ENCODE results near the gene ABCC6. TPM values are rescaled to one million over a fixed set of nuclear protein-coding genes. Genes with fewer than 3 reads are reported as not detected.

ABCC6 gene
- polyA plus RNA-seq, 1 of the 3 experiments (the other 2 are of a cell fraction): 0.71 TPM

DNA sequence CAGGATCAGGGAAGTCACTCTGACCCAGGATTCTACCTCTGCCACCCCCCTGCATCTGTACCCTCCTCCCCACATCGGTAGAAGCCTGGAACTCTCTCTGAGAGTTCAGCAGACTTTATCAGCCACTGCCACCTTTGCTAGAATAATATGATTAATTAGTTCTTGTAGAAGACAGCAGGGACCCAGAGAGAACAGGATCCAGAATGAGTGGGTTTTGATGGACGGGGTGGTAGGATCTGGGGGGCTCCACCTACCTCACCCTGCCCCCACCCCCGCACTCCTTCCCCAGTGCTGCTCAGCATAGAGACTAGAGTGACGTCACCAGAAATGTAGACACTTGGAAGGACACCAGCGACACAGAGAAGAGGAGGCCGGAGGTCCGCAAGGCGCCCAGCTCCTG, 33.5 kb downstream of the ABCC6 start:
- CTCF ChIA-PET: no interaction called here
- no peak overlapping the region for H3K4me2 ChIP-seq

More for the DNA sequence above, 33.5 kb downstream of the ABCC6 start:
- H4K20me1 ChIP-seq (ENCODE audit: insufficient read depth): no peaks in the 10 kb centered on the region
- H3K27me3 ChIP-seq (ENCODE audit: insufficient read depth): no peaks in the 10 kb centered on the region; the same call in 1 of the 2 replicates
- TF ChIP-seq TCF12 (IDR thresholded peaks at IDR 0.05) (no peak), NRF1 (IDR thresholded peaks at IDR 0.05; ENCODE audit: low read depth, low read length) (no peak), SMC3 (IDR thresholded peaks at IDR 0.05; ENCODE audit: low read depth, low read length) (no peak), EZH2phosphoT487 (IDR thresholded peaks at IDR 0.05; ENCODE audit: borderline replicate concordance, low read depth) (no peak), MXI1 (IDR thresholded peaks at IDR 0.05; ENCODE audit: low read depth, low read length) (no peak), RXRA (IDR thresholded peaks at IDR 0.05; ENCODE audit: borderline replicate concordance, low read depth) (no peak), YY1 (IDR thresholded peaks at IDR 0.05; ENCODE audit: low read depth) (no peak), PBX3 (IDR thresholded peaks at IDR 0.05) (no peak), GABPA (IDR thresholded peaks at IDR 0.05; ENCODE audit: low read depth) (no peak), CHD2 (IDR thresholded peaks at IDR 0.05; ENCODE audit: low read length, partially characterized antibody) (no peak), FOXJ3 (CRISPR knock-in tag; IDR thresholded peaks at IDR 0.05) (no peak)
- TF ChIP-seq, protein P1, sequence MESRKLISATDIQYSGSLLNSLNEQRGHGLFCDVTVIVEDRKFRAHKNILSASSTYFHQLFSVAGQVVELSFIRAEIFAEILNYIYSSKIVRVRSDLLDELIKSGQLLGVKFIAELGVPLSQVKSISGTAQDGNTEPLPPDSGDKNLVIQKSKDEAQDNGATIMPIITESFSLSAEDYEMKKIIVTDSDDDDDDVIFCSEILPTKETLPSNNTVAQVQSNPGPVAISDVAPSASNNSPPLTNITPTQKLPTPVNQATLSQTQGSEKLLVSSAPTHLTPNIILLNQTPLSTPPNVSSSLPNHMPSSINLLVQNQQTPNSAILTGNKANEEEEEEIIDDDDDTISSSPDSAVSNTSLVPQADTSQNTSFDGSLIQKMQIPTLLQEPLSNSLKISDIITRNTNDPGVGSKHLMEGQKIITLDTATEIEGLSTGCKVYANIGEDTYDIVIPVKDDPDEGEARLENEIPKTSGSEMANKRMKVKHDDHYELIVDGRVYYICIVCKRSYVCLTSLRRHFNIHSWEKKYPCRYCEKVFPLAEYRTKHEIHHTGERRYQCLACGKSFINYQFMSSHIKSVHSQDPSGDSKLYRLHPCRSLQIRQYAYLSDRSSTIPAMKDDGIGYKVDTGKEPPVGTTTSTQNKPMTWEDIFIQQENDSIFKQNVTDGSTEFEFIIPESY (IDR thresholded peaks at IDR 0.05; ENCODE audit: borderline replicate concordance, low read depth): no peak
- TF ChIP-seq, protein P2, sequence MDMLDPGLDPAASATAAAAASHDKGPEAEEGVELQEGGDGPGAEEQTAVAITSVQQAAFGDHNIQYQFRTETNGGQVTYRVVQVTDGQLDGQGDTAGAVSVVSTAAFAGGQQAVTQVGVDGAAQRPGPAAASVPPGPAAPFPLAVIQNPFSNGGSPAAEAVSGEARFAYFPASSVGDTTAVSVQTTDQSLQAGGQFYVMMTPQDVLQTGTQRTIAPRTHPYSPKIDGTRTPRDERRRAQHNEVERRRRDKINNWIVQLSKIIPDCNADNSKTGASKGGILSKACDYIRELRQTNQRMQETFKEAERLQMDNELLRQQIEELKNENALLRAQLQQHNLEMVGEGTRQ (IDR thresholded peaks at IDR 0.05; ENCODE audit: borderline replicate concordance, low read depth, low read length): no peak
- TF ChIP-seq, protein P3, sequence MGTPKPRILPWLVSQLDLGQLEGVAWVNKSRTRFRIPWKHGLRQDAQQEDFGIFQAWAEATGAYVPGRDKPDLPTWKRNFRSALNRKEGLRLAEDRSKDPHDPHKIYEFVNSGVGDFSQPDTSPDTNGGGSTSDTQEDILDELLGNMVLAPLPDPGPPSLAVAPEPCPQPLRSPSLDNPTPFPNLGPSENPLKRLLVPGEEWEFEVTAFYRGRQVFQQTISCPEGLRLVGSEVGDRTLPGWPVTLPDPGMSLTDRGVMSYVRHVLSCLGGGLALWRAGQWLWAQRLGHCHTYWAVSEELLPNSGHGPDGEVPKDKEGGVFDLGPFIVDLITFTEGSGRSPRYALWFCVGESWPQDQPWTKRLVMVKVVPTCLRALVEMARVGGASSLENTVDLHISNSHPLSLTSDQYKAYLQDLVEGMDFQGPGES (IDR thresholded peaks at IDR 0.05; ENCODE audit: low read depth, low read length): no peak
- TF ChIP-seq, protein P4, sequence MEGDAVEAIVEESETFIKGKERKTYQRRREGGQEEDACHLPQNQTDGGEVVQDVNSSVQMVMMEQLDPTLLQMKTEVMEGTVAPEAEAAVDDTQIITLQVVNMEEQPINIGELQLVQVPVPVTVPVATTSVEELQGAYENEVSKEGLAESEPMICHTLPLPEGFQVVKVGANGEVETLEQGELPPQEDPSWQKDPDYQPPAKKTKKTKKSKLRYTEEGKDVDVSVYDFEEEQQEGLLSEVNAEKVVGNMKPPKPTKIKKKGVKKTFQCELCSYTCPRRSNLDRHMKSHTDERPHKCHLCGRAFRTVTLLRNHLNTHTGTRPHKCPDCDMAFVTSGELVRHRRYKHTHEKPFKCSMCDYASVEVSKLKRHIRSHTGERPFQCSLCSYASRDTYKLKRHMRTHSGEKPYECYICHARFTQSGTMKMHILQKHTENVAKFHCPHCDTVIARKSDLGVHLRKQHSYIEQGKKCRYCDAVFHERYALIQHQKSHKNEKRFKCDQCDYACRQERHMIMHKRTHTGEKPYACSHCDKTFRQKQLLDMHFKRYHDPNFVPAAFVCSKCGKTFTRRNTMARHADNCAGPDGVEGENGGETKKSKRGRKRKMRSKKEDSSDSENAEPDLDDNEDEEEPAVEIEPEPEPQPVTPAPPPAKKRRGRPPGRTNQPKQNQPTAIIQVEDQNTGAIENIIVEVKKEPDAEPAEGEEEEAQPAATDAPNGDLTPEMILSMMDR (IDR thresholded peaks at IDR 0.05): no peak
- POLR2A ChIA-PET: no interaction called here
- H3K4me3 ChIP-seq (ENCODE audit: low read depth in 2 of 2, low read length in 1 of 2): no peak overlapping the region
- no peak overlapping the region for H3K27ac ChIP-seq (ENCODE audit: low read depth in 2 of 2, low read length in 1 of 2)
- H2AFZ ChIP-seq (ENCODE audit: low read depth): no peak overlapping the region
- H3K4me1 ChIP-seq (ENCODE audit: control insufficient read depth in 1 of 2, insufficient read depth in 2 of 2, low read depth in 1 of 2, low read length in 1 of 2): no peaks in the 10 kb centered on the region
- DNase-seq: no peak
- H3K79me2 ChIP-seq (ENCODE audit: insufficient read depth): no peaks in the 10 kb centered on the region
- no peaks in the 10 kb centered on the region for H3K36me3 ChIP-seq (replicated peaks in 1 of 2; ENCODE audit: control insufficient read depth in 1 of 2, insufficient read depth in 2 of 2, low read length in 1 of 2)
- no peaks in the 10 kb centered on the region for H3K9me3 ChIP-seq
- no peak overlapping the region for H3K9ac ChIP-seq
- no peaks in the 10 kb centered on the region for H3K9me2 ChIP-seq
- H3F3A ChIP-seq (replicated peaks; ENCODE audit: insufficient read depth): no peaks in the 10 kb centered on the region
- 71% methylated on average over 8 of the region's 8 CpGs for WGBS (ENCODE audit: low lambda C conversion rate)

Data from SK-N-SH (cell line).